T-helper 2 cell (primary cell): ENCODE results near the gene GPR139.

Experiments
- DNase-seq, 5 experiments: peaks; one replicate each; pipeline versions ENCODE4 v3.0.0 to v3.0.0-alpha.2; 2012 to 2022

GPR139 gene

GRCh38 chr16:20051611-20052010 is 22.1 kb downstream of the GPR139 start:
- no peak for DNase-seq

DNA sequence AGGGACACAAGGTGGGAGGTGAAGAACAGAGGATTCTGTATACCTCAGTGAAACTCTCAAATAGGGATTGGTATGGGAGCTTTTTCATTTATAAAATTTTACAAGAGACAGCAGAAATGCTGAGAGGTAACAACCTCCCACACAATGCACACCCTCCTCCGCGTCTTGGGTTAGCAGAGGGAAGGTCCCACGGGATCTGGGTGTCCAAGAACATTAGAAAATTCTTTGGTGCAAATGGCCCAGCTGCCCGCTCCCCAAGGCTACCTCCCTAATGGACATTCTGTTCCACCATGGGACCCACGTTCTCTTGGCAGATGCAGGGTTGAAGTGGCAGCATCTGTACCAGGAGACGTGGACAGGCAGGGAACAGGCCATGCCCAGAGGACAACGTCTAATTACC is 22.5 kb downstream of the GPR139 start:
- DNase-seq, result no peak

GRCh38 chr16:20049831-20050230 is 23.9 kb downstream of the GPR139 start:
- no peak for DNase-seq

GRCh38 chr16:20045886-20046285 is 27.8 kb downstream of the GPR139 start:
- DNase-seq, result no peak

DNA sequence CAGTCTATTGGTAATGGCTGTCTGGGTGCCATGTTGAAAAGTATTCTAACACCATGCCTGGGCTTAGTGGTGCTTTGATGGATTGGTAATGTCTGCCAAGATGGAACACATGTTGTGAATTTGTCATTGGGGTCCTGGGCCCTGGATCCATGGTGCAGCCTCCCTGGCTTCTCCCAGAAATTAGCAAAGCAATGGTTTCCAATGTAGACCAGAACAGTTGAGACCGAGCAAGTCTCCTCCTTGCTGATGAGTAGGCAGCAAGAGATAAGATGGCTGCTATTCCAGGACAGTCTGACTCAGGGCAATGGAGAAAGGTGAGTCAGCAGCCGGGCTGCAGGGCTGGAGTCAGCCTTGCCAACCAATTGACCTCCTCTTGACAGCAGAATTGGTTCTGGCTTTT is 30.8 kb downstream of the GPR139 start:
- DNase-seq, result no peak

GRCh38 chr16:20041924-20042596 is 31.6 kb downstream of the GPR139 start:
- DNase-seq, result no peak

DNA sequence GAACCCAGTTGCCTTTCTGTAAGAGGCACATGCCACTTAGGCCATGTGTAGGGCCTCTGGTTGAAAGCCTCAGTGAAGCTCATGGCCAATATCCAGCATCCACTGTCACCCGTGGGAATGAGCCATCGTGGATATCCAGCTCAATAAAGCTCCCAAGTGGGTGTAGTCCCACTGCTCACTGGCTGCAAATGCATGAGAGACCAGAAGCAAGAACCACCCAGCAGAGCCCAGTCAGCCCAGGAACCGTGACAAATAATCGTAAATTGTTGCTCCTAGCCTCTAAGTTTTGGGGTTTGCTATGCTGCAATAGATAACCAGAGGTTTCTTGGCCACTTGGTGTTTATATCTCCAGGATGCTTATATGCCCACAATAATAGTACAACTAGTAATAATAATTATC is 33.7 kb downstream of the GPR139 start:
- no peak for DNase-seq

DNA sequence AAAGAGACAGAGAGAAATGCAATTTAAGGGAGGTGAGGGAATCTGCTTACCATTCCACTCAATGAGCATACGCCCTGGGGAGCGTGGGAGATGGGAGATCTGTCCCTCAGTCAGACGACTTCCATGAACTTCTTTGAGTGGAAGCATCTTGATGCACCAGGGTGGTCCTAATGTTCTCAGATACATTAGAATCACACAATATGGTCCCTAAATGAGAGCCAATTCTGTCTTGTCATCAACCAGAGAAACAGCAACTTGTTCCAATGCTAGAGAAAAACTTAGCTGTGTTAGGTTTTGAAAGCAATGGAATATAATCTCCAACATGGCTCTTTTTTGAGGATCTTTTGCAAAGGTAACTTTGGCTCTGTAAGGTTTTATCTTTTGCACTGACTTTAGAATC is 44.1 kb downstream of the GPR139 start:
- DNase-seq, result no peak

DNA sequence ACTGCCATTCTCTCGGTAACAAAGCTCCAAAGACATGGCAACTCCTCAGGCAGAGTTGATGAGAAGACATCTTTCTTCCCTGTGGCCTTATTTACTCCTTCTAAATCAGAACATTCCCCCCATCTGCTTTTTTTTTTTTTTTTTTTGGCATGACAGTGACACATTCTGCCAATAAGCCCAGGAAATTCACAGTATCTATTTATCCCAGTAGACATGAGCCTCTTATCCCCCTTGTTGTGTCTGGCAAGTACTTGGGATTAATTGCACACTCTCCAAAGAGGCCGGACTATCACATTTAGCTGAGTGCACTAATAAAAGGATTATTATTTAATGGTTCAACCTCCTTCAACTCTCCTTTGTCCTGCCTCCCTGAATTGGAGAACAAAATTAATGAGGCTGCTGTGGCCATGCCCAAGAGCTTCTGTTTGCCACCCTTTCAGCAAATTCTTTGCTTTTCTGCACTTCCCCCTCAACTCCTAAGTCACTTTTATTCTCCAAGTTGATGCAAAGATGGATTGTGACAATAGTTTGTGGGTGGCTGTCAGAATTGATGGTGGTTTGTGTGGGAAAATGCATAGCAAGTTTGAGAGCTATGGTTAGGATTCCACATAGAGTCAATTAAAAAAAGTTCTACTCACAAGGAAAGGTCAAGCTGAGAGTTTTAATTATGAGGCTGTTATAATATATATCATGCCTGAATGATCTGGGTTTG is 47.2 kb downstream of the GPR139 start:
- DNase-seq, result no peak

- DNase-seq, result peak in 1 of 5 experiments; percentile 1
Measured at GRCh38 chr16:20023190-20023589, 50.5 kb downstream of the GPR139 start.

GRCh38 chr16:20020976-20021375 is 52.7 kb downstream of the GPR139 start:
- no peak for DNase-seq

DNA sequence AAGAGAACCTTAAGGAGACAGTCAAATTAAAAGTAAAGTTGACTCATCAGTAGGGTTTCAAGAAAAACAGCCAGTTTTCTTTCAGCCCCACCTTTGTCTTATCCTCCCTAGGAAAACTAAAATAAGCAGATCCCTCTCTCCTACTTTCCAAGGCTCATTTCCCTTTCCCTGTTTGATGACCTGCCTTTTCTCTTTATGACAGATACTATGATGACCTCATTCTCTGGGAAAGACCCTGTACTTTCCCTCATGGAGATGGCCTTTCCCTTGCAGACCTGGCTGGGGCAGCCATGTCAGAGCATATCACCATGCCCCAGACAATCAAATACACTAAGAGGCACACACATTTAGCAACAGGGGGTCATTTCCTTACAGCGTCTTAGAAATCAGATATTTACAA is 53.6 kb downstream of the GPR139 start:
- no peak for DNase-seq

DNA sequence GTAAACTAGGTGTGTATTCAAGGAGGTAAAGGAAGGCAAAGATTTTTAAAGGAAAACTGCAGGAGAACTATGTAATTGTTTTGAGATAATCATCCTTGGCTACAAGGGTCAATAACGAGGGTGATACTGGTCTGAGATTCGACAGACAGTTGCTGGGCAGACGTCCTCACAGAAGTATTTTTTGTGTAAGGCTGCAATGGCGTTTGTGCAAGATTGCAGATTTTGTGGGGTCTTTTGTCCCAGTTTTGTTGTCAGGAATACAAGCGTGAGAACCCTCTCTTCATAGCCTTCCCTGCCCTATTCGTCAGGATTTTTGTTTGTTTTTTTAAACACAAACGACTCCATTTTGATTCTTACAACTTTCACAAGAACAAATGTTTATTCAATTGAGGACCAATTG is 57.5 kb downstream of the GPR139 start:
- DNase-seq, result no peak

GRCh38 chr16:20004931-20005330 is 68.8 kb downstream of the GPR139 start:
- DNase-seq, result no peak

DNA sequence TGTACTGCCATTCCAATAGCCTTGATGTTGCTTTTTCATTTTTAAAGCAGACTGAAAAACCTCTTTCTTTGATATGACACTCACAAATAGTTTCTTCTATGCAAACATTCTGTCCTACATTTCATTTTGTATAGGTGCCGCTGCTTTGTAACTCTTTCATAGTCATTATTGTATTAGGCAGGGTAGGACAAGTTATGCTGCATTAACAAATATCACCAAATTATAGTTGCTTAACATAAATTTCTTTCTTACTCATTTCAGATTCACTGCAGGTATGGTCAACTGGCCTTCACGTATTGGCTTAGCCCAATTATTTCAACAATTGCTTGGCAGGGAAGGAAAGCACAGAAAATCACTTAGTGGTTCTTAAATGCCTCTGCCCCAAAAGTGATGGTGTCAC is 70.8 kb downstream of the GPR139 start:
- no peak for DNase-seq

DNA sequence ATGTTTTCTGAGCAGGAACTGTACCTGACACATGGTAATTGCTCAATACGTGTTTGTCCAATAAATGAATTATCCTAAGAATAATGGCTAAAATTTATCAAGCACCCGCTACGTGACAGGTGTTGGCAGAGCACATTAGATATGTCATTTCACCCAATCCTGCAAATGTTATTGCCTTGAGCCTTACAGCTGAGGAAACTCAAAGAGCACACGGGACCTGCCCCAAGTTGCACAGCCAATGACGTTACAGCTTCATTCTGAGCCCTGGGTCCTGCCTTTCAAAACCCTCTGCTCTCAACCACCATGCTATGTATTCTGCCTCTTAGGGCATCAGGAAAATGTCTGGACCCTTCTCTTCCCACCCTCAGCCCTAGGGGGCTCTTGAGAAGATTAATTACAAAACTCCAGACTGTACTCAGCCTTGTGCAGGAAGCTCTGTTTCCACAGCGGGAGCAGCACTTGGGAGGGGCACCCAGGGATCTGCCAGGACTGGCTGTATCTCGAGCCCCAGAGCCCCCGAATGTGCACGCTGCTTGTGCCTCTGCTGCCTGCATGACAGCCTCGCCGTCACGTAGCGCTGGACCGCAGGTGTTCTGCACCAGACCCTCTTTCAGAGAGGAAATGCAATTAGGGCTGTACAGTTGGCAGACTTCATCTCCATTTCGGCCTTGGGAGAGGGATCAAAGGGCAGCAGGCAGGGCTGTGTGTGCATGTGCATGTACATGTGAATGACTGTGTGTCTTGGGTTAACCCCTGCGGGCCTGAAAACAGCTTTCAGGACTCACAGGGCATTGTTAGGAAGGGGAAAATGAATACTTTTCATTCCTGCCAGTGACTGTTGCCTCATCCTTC is 71.6 kb downstream of the GPR139 start:
- DNase-seq, result no peak

- no peak for DNase-seq
Measured at GRCh38 chr16:19997734-19998133, 76.0 kb downstream of the GPR139 start.

DNA sequence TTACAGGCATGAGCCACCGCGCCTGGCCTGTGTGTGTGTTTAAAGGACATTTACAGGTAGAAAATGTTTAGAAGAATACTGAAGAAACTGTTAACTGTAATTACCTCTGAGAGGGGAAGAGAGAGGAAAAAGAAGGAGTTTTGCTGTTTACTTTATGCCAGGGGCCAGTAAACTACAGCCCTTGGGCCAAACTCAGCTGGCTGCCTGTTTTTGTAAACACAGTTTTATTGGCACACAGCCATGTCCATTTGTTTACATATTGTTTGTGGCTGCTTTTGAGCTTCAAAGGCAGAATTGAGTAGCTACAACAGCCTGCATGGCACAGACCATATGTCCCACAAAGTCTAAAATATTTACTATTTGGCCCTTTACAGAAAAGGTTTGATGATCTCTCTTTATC is 76.4 kb downstream of the GPR139 start:
- DNase-seq, result no peak

GRCh38 chr16:19994466-19995170 is 79.1 kb downstream of the GPR139 start:
- DNase-seq, result no peak

GRCh38 chr16:19991614-19992013 is 82.1 kb downstream of the GPR139 start:
- no peak for DNase-seq

DNA sequence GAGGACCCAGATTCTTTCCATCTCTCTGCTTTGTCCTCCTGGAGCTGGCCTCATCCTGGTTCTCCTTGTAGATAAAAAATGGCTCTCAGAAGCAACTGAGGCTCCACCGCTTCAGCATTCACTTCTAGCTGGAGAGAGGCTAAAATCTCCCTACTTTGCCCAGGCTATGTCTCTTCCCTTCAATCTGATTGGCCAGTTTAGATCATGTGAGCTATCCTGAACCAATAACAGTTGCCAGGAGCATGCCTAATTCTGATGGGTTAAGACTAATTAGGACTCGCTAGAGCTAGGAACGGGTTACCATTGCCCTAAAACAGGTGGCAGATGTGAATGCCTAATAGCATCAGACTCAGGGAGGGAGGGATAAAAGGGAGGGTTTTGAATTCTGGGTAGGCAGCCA is 89.6 kb downstream of the GPR139 start:
- no peak for DNase-seq
